GM19099 (cell line): ENCODE measurements around the gene BCAT1.

ENCODE experiments used
- POLR2A ChIP-seq: IDR thresholded peaks from 3 replicates; pipeline ENCODE4 v1.6.1; 2011; ENCODE audit warnings: low read depth; ENCODE audit not compliant: insufficient read length; ENCODE audit errors: extremely low read depth

BCAT1 gene

DNA sequence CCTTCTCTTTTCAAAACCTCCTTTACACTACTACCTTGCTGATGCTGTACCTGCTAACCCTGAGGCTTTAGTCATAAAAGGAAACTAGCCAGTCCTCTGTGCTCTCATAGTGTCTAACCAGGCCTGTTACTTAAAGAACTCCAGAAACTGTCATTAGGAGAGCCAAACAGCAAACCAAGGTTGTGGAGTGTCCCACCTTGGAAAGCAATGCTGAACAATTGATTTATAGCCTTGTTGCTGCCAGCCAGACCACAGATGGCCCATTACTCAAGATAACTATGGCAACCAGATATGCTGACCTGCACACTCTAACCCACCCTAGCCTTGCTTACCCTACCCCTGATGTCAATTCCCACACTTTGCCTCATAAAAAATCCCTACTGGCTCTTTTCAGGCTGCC lies 26.5 kb upstream of the BCAT1 start:
- no peak for TF ChIP-seq POLR2A

DNA sequence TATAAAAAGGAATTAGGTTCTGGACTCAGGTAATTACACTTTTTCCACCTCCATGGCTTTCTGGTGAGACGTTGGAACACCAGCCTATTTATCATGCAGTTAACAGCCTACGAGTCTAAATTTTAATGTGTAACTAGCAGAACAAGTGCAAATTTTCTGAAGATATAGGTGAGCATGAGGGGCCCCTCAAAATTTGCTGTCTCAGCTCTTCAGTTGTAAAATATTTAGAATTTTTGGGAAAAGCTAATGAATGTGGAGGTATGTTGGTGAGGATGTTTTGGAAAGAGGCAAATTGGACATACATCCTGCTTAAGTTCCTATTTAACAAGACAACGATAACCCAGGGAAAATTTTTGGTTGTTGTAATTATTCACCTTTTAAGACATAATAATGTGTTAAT lies 25.3 kb upstream of the BCAT1 start:
- no peak for TF ChIP-seq POLR2A

DNA sequence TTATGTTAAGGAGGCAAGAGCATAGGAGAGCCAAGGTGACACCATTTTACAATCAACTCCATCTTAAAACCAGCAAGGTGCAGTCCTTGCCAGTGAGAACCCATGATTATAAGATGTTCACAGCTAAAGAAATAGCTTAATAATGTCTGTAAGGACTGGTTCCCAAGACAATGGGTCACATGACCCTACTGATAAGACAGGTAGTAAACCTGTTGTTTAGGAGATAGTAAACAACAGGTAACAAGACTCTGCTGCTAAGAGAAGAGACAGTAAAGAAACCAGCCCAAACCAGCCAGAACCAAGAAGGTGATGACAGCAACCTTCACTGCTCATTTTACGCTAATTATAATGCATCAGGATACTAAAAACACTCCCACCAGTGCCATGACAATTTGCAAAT lies 23.2 kb upstream of the BCAT1 start:
- no peak for TF ChIP-seq POLR2A

DNA sequence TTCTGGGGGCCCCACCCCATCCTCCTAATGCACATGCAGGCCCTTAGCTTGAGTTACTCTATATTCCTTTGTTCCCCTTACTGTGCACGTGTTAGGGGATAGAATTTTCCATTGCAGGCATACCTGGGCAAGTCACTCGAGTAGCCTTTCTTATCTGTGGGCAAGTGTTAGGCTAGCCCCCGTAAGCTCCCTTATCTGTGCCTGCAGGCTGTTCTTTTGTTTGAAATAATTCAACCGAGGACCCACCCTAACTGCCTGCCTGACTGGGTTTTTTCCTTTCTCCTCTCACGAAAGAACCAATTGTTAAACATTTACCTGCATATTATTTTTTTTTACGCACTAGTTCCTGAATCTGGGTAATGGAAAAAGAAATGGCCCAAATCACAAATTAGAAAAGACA lies 21.3 kb upstream of the BCAT1 start:
- TF ChIP-seq POLR2A: no peak

DNA sequence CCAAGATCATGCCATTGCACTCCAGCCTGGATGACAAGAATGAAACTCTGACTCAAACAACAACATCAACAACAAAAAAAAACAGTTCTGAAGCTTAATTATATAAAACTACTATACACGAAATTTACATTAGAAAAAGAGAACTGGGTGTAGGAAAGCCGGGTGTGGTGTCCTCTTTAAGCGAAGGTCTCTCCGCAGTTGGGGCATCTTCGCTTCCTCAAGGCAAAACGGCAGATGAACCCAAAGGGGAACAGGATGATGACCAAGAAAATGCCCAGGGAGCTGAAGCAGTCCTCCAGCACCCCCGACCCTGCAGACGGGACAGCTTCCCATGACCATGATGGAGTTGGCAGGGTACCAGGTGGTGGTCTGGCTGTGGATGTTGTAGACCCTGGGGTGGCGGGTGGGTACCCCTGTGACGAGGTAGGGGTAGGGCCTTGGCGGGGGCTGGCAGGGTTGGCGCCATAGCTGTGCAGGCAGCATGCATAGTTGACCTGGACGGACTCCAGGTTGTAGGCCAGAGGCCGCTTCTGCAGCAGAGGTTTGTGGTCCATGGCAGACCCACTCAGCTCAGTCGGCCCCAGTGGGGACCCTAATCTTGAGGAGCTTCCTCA lies 18.2 kb upstream of the BCAT1 start:
- no peak for TF ChIP-seq POLR2A

DNA sequence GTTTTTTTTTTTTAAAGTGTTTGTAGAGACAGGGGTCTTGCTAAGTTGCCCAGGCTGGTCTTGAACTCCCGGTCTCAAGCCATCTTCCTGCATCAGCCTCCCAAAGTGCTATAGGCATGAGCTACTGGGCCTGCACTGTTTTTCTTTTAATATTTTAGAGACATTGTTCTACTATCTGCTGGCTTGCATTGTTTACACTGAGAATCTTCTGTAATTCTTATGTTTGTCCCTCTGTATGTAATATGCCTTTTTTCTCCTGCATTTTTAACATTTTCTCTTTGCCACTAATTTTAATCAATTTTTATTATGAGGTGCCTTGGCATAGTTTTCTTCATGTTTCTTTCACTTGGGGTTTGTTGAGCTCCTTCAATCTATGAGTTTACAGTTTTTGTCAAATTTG lies 15.4 kb upstream of the BCAT1 start:
- TF ChIP-seq POLR2A: no peak

DNA sequence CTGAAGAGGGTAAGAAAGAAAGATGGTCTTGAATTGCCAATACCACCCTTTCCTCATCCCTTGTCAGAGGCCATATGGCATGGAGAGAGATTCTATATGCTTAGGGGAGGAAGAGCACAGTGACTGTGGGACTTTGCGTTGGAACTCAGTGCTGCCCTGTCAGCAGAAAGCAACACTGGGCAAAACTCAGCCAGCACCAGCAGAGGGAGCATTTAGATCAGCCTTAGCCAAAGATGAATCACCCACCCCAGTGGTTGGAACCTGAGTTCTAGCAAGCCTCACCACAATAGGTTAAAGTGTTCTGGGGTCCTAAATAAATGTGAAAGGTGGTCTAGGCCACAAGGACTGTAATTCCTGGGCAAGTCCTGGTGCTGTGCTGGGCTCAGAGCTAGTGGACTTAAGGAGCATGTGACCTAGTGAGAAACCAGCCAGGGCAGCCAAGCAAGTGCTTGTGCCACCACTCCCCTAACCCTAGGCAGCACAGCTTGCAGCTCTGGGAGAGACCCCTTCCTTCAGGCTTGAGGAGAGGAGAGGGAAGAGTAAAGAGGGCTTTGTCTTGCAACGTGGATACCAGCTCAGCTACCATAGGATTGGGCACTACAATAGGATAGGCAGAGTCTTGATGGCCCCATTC lies 11.4 kb upstream of the BCAT1 start:
- no peak for TF ChIP-seq POLR2A

DNA sequence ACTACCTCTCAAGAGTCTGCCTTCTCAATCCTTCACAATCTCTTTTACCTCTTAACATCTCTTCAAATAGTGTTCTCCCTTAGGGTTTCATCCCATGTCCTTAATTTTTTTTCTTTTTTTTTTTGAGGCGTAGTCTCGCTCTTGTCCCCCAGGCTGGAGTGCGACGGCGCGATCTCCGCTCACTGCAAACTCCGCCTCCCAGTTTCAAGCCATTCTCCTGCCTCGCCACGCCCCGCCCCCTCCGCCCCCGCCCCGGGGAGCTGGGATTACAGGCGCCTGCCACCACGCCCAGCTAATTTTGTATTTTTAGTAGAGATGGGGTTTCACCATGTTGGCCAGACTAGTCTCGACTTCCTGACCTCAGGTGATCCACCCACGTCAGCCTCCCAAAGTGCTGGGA lies 7.0 kb upstream of the BCAT1 start:
- no peak for TF ChIP-seq POLR2A

DNA sequence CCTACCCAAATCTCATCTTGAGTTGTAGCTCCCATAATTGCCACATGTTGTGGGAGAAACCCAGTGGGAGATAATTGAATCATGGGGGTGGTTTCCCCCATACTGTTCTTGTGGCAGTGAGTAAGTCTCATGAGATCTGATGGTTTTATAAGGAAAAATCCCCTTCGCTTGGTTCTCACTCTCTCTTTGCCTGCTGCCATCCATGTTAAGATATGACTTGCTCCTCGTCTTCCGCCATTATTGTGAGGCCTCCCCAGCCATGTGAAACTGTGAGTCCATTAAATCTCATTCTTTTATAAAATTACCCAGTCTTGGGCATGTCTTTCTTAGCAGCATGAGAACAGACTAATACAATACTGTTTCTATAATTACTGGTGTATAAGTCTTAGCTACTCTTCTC lies 6.5 kb upstream of the BCAT1 start:
- no peak for TF ChIP-seq POLR2A

DNA sequence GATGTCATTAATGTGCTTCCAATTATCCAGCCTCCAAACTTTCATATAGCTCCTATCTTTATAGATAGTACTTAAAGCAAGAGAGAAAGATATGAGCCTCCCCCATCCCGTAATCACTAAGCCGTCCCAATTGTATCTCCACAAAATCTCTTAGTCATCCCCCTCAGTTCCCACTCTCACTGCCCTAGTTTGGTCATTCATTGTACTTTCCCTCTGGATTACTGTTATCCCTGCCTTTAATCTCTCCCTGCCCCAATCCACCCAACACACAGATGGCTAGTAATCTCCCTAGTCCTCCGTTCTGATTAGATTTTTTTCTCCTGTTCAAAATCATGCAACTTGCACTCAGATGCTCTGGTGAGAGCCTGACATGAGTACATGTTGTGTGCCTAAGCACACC lies 5.4 kb upstream of the BCAT1 start:
- no peak for TF ChIP-seq POLR2A

DNA sequence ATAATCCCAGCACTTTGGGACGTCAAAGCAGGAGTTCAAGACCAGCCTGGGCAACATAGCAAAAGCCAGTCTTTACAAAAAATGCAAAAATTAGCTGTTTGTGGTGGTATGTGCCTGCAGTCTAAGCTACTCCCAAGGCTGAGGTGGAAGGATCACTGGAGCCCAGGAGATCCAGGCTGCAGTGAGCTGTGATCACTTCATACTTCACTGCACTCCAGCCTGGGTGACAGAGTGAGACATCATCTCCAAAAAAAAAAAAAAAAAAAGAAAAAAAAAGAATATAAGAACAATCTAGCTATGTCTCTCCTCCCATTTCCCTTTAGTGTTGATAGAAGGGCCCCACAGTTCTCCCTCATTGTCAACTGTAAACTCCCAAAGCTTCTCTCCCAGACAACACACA lies 3.5 kb upstream of the BCAT1 start:
- no peak for TF ChIP-seq POLR2A

DNA sequence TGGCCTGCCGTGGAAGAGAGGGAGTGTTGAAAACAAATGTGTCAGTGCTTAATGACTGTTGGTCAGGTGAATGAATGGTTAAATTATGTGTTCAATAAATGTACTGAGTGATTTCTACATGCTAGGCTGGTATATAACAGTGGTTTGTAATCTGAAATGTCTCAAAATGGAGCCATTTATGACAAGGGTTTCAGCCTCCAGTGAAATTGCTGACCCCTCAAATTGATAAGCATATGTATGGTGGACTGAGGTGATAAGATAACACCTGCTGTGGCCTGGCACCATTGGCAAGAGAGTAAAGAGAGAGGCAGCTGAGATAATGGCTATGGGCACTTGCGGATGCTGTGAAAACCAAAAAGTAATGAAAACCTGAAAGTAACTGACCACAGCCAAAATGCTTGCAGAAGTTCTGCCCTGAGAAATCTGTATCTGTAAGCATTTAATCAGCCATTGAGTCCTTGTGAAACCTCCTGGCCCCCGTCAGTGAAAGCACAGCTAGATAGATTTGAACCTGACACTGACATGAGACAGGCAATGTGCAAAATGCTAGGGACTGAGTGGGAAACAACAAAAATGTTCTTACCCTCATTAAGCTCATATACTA lies 1.4 kb upstream of the BCAT1 start:
- TF ChIP-seq POLR2A: no peak

DNA sequence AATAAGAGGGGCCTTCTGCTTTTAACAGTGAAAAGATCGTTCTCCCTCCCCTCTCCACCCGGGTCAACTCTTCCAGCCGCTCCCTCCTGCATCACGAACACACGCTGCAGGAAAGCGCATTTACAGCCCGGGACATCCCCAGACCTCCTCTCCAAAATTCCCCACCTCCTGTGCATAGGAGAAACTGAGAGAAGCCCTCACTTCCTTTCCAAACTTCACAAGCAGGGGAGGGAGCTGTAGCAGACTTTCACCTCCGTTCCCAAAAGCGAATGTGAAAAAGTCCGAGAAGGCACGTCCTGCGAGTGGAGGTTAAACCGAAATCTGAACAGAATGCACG lies 513 bp downstream of the BCAT1 start:
- no peak for TF ChIP-seq POLR2A

DNA sequence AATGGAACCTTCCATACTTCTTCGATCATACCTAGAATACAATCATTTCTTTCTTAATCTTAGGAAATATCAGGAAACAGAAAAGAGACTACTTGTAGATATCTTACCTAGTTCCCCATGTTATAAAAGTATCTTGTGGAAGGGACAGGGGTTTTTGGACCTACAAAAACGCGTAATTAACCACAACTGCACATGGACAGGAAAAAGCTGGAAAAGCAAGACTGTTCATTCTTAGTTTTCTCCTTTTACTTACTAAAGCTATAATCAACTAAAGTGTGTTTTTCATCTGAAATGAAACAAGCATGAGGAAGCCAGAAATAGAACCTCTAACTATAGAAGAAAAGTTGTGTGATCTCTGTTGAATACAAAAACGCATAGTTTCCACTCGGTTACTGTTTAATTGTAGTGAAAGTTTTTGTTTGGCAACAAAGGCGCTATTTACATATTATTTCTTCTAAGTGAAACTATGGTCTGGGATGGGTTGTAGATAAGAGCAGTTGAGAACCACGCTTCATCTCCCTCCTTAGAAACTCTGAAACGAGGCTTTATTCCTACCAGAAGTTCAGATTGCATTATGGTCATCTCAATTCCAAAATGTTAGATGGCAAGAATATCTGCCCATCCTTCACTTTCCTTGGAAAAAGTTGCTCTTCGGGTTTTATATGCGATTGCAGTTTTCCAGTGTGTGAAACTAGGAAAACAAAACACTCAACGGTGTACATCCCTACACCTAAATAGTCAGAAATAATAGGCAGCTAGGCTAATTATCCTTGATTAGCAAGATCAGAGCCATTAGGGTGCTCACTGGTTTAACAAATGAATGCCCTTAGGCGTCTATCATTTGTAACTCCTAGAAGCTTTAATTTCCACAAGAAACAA lies 1.1 kb downstream of the BCAT1 start:
- TF ChIP-seq POLR2A: no peak

DNA sequence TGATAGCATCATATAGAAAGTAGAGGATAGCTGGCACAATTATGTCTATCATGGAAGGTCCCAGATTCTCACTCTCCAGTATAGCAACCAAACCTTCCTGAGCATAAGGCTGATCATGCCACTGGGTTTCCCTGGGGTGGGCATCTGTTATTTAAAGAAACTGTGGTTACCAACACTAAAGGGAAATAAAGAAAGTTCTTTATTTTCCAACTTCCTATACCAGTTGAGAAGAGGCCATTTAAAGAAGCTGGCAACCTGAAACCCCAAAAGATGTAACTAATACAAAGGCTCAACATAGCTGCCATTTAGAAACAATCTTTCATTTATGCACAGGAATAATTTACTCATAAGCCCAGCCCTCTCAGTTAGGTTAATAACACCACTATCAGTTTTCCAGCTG lies 3.1 kb downstream of the BCAT1 start:
- no peak for TF ChIP-seq POLR2A

DNA sequence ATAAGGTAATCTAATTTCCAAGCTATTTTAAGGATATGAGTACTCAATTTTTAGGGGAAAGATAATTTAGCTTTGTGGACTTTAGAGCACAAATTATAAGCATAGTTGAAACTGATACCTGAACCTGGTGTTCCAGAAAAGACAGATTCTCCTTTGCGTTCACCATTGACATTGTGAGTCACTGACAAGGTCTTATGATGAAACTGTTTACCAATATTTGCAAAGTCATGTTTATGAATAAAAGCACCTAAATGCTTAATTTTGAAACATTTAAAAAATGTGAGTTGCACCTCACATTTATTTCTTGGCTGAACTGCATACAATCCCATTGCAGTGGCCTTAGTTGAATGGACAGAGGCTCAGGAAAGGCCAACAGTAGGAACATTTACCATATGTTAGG lies 3.9 kb downstream of the BCAT1 start:
- TF ChIP-seq POLR2A: no peak
